ENCODE measurements around the gene FRY.

The FRY gene

GRCh38 chr13:32029684-32030083 is 1.9 kb upstream of the FRY start:
- DNase-seq (ENCODE audit: low read depth), result no peak
- no peak overlapping the region for H3K4me3 ChIP-seq (ENCODE audit: low read depth, low read length)
- in situ Hi-C loops (cut with HindIII; ENCODE audit: low sequenced_read_pairs), result loop anchor here (5.0 to 25.0 kb wide), 2 partner anchors 108 to 258 kb away; no protein-coding TSS in a partner anchor
- no peak for TF ChIP-seq CTCF (IDR thresholded peaks at IDR 0.05; ENCODE audit: low read depth, low read length, missing control alignments)

- H3K4me3 ChIP-seq (ENCODE audit: low read depth, low read length), result peak overlapping the region; percentile 69
- TF ChIP-seq CTCF (IDR thresholded peaks at IDR 0.05; ENCODE audit: low read depth, low read length, missing control alignments), result no peak
- no peak for DNase-seq (ENCODE audit: low read depth)
- in situ Hi-C loops (cut with HindIII; ENCODE audit: low sequenced_read_pairs), result loop anchor here (5.0 to 25.0 kb wide), 2 partner anchors 105 to 255 kb away; no protein-coding TSS in a partner anchor
These were observed 319 bp downstream of the FRY start for GRCh38 chr13:32031815-32032370.

- in situ Hi-C loops (cut with HindIII; ENCODE audit: low sequenced_read_pairs), result loop anchor here (5.0 to 25.0 kb wide), 2 partner anchors 105 to 255 kb away; no protein-coding TSS in a partner anchor
- no peak for DNase-seq (ENCODE audit: low read depth)
- no peak overlapping the region for H3K4me3 ChIP-seq (ENCODE audit: low read depth, low read length)
- TF ChIP-seq CTCF (IDR thresholded peaks at IDR 0.05; ENCODE audit: low read depth, low read length, missing control alignments), result no peak
These were observed 1.2 kb downstream of the FRY start for GRCh38 chr13:32032759-32033158.

GRCh38 chr13:32033744-32034143 is 2.2 kb downstream of the FRY start:
- TF ChIP-seq CTCF (IDR thresholded peaks at IDR 0.05; ENCODE audit: low read depth, low read length, missing control alignments), result no peak
- in situ Hi-C loops (cut with HindIII; ENCODE audit: low sequenced_read_pairs), result loop anchor here (5.0 to 25.0 kb wide), 2 partner anchors 104 to 254 kb away; no protein-coding TSS in a partner anchor
- no peak overlapping the region for H3K4me3 ChIP-seq (ENCODE audit: low read depth, low read length)
- no peak for DNase-seq (ENCODE audit: low read depth)

GRCh38 chr13:32035716-32036115 is 4.1 kb downstream of the FRY start:
- no peak overlapping the region for H3K4me3 ChIP-seq (ENCODE audit: low read depth, low read length)
- in situ Hi-C loops (cut with HindIII; ENCODE audit: low sequenced_read_pairs), result loop anchor here (25.0 kb wide), 1 partner anchor 252 kb away; no protein-coding TSS in a partner anchor
- TF ChIP-seq CTCF (IDR thresholded peaks at IDR 0.05; ENCODE audit: low read depth, low read length, missing control alignments), result no peak
- no peak for DNase-seq (ENCODE audit: low read depth)

- in situ Hi-C loops (cut with HindIII; ENCODE audit: low sequenced_read_pairs), result loop anchor here (25.0 kb wide), 1 partner anchor 251 kb away; no protein-coding TSS in a partner anchor
- H3K4me3 ChIP-seq (ENCODE audit: low read depth, low read length), result no peak overlapping the region
- no peak for TF ChIP-seq CTCF (IDR thresholded peaks at IDR 0.05; ENCODE audit: low read depth, low read length, missing control alignments)
- DNase-seq (ENCODE audit: low read depth), result no peak
These were observed 4.6 kb downstream of the FRY start for GRCh38 chr13:32036126-32036695.

Data from astrocyte of the cerebellum (primary cell).